NCI-H146 treated with DMSO at 0.1 percent for 48 hours (cell line): ENCODE measurements around the gene CFC1.
"Not testable (repeated sequence)": the region's sequence is repeated elsewhere in the genome, so short reads cannot be mapped to it uniquely, and the experiment has no call there.

Source experiments
- DNase-seq: peaks from one replicate; lab custom pipeline; 2025; ENCODE audit not compliant: unreplicated experiment; lab: John Stamatoyannopoulos, UW

The CFC1 gene

DNA sequence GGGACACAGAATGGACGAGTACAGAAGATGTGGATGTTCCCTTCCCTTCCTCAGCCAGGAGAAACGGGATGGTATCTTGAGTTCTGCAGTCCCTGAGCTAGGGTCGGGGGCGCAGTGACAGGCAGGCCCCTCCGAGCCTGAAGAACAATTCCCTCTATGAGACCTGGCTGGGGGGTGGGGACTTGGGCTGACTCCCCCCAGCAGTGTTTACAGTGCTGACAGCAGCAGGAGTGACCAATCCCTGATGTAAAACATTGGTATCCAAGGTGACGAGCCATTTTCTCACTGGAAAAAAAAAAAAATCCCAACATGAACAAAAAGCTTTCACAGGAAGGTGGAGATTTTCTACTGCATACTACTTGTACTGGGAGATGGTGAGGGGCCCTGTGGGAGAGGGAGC is at the start of gene CFC1:
Gene CFC1 (minus strand): TSS at position 183 of the 400 bp plus-strand sequence. CDS start 288 bp downstream, outside the sequence.
- DNase-seq: not testable (repeated sequence)

- not testable (repeated sequence) for DNase-seq
Measured at GRCh38 chr2:130641688-130642087, 42.3 kb upstream of the CFC1 start.

GRCh38 chr2:130638973-130639372 is 39.6 kb upstream of the CFC1 start:
- DNase-seq: not testable (repeated sequence)

DNA sequence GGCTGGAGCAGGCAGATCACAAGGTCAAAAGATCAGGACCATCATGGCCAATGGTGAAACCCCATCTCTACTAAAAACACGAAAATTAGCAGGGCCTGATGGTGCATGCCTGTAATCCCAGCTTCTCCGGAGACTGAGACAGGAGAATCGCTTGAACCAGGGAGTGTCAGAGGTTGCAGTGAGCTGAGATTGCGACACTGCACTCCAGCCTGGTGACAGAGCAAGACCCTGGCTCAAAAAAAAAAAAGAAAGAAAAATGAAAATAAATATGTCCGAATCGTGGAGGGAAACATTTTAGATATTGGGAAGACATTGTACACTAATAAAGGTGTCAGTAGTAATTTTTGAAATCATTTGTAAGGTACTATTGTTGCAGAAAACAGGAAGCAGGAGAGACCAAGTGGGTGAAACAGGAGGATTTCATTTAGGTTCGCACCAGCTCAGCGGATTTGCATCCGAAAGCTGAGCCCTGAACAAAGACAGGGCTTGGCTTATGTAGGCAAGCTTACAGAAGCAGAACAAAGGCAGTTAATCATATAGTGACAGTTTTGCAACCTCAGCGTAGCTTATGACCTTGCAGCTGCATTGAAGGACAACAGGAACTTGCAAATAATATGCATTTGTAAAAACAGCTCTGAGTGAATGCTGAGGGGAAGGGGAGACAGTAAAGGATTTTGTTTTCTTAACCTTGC is 29.6 kb upstream of the CFC1 start:
- DNase-seq: not testable (repeated sequence)

- DNase-seq: not testable (repeated sequence)
Measured at GRCh38 chr2:130611140-130611539, 11.8 kb upstream of the CFC1 start, which contains the start of gene POTEJ. TSS of gene POTEJ (plus strand) at chr2:130611440. CDS start at chr2:130611533, 93 bp downstream.

- not testable (repeated sequence) for DNase-seq
Measured at GRCh38 chr2:130610486-130610885, 11.1 kb upstream of the CFC1 start.

GRCh38 chr2:130609002-130609920 is 9.9 kb upstream of the CFC1 start:
- not testable (repeated sequence) for DNase-seq

GRCh38 chr2:130608276-130609001 is 9.1 kb upstream of the CFC1 start:
- not testable (repeated sequence) for DNase-seq

DNA sequence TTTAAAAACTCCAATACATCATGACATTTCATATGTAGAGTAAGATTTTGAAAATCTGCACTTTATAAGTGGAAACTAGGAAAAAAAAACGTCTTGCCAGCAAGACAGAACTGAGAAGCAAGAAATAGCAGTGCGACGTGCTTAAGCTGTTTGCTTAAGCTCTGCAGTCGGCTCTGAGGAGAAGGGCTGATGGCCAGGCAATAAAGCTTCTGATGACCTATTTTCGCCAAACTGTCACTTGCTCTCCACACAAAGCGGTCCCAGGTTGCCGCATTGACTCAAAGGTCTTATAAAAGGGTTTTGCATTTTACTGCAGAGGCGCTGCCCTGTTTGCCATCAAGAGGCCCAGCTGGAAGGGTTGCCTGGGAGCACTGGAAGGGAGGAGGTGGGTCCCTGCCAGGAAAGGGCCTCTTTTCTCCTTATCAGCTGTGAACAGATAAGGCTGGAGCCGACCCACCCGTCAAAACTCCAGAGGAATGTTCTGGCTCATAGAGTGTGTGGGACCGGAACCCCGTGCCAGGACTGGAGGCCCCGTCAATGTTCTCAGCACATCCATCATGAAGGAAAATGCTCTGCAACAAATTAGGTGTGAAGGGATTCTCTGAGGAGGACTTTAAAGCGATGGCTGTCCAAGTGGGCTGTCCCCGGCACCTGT is 2.4 kb upstream of the CFC1 start:
- DNase-seq: not testable (repeated sequence)

- DNase-seq: not testable (repeated sequence)
Measured at GRCh38 chr2:130599926-130600325, 551 bp upstream of the CFC1 start.

- not testable (repeated sequence) for DNase-seq
Measured at GRCh38 chr2:130598463-130598862, 912 bp downstream of the CFC1 start.

- DNase-seq: not testable (repeated sequence)
Measured at GRCh38 chr2:130597994-130598393, 1.4 kb downstream of the CFC1 start.

GRCh38 chr2:130596757-130597156 is 2.6 kb downstream of the CFC1 start:
- not testable (repeated sequence) for DNase-seq

- DNase-seq: not testable (repeated sequence)
Measured at GRCh38 chr2:130594011-130594410, 5.4 kb downstream of the CFC1 start.

DNA sequence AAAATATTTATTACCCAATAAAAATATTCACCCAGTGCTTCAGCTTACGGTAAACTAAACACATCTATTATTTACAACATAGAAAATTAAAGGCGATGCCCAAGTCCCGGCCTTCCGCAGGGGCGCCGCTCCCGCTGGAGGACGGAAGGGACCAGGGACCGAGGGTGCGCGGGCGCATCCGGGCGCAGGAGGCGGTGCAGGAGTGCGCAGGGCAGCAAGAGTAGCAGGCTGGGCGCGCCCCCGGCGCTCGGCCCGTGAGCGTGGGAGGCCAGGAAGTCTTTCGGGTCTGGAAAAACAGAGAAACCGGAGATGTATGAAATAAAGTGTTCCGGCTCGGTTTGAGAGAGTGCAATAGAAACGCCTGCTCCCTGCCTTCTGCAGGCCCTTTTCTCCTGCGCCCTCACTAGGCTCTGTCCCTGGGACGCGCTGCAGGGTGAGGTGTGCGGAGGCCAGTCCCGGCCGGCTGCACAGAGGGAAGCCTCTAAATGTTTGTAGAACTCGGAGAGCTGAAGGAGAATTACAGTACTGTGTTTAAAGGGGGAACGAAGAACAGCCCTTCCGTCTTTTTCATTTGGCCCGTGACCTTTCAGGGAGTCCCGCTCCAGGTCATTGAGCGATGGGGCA is 6.5 kb downstream of the CFC1 start:
- DNase-seq: not testable (repeated sequence)

- not testable (repeated sequence) for DNase-seq
Measured at GRCh38 chr2:130590842-130591359, 8.5 kb downstream of the CFC1 start.

DNA sequence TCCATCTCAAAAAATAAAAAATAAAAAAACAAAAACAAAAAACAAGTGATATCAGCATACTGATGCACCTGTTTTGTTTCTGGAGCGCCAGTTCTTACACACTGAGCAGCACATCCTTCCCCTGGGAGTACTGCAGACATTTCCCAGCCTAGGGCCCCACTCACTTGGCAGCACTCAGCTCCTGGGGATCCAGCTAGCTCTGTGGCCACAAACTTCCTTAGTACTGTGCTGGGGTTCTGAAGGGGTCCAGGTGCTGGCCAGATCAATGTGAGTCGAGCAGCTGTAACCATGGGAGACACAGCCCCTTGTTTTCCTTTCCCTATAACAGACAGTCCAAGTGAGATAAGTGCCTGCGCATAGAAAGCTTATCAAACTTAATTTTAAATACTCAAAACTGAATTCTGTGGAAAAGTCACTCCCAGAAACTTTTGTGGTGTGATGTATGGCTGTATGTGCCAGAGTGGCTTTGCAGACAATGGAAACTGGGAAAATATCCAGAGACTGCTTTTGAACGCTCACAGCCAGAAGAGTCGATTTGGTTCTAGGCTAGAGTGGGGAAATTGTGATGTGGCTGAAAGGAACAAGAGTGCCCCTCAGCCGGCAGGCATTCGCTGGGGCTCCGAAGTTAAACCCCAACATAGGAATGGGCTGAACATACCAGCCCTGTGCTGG is 9.1 kb downstream of the CFC1 start:
- DNase-seq: not testable (repeated sequence)

GRCh38 chr2:130588688-130589458 is 10.5 kb downstream of the CFC1 start:
- DNase-seq: not testable (repeated sequence)
